HepG2 (cell line): Measurements from ENCODE around the gene PCGF3. TPM values are rescaled to one million over a fixed set of nuclear protein-coding genes. Genes with fewer than 3 reads are reported as not detected.

Experiments
- ELF4 ChIP-seq: sonication (generic); formaldehyde crosslinking; IDR thresholded peaks from 2 replicates; pipeline ENCODE4 v1.5.0; 2020; ENCODE audit warnings: missing genetic modification reagents, mild to moderate bottlenecking, moderate library complexity, borderline replicate concordance
- HNF1B ChIP-seq: sonication (generic); formaldehyde crosslinking; IDR thresholded peaks from 2 replicates; pipeline ENCODE4 v1.5.1; 2020; ENCODE audit warnings: mild to moderate bottlenecking, moderate library complexity, missing genetic modification reagents
- HOXA3 ChIP-seq: sonication (generic); formaldehyde crosslinking; IDR thresholded peaks from 2 replicates; pipeline ENCODE4 v1.5.0; 2020; ENCODE audit warnings: missing genetic modification reagents
- MEIS1 ChIP-seq: sonication (generic); formaldehyde crosslinking; IDR thresholded peaks from 2 replicates; pipeline ENCODE4 v1.9.0; 2021; ENCODE audit warnings: mild to moderate bottlenecking, missing genetic modification reagents, moderate library complexity, borderline replicate concordance
- NFRKB ChIP-seq: fragments of 450-650 bp; IDR thresholded peaks from 2 replicates; pipeline ENCODE4 v1.6.1; 2017
- NFYC ChIP-seq: IDR thresholded peaks from 2 replicates; pipeline ENCODE4 v1.6.1; 2016; ENCODE audit warnings: missing genetic modification reagents, missing compliant biosample characterization
- RERE ChIP-seq: IDR thresholded peaks from 2 replicates; pipeline ENCODE4 v1.6.1; 2016; ENCODE audit warnings: low read depth, missing genetic modification reagents, missing compliant biosample characterization
- TAF1 ChIP-seq: sonication (generic); formaldehyde crosslinking; IDR thresholded peaks from 2 replicates; pipeline ENCODE4 v1.4.0; 2020; ENCODE audit warnings: missing genetic modification reagents
- TAF15 ChIP-seq: fragments of 200-400 bp; formaldehyde crosslinking; IDR thresholded peaks from one replicate; pipeline ENCODE4 v1.6.1; 2018; ENCODE audit warnings: mild to moderate bottlenecking, low read depth, low read length; ENCODE audit not compliant: poor library complexity, severe bottlenecking
- TSC22D2 ChIP-seq: sonication (generic); formaldehyde crosslinking; IDR thresholded peaks from 2 replicates; pipeline ENCODE4 v1.5.1; 2020; ENCODE audit warnings: missing genetic modification reagents, mild to moderate bottlenecking, borderline replicate concordance
- ZFP36 ChIP-seq: fragments of 150-350 bp; IDR thresholded peaks from 2 replicates; pipeline ENCODE4 v1.6.1; 2018; ENCODE audit warnings: borderline replicate concordance, low read length, low read depth; ENCODE audit not compliant: partially characterized antibody
- ZNF263 ChIP-seq: sonication (generic); formaldehyde crosslinking; IDR thresholded peaks from 2 replicates; pipeline ENCODE4 v1.4.0; 2020; ENCODE audit warnings: missing genetic modification reagents
- ZNF331 ChIP-seq: sonication (generic); formaldehyde crosslinking; IDR thresholded peaks from 2 replicates; pipeline ENCODE4 v1.4.0; 2020; ENCODE audit warnings: missing genetic modification reagents
- ZNF589 ChIP-seq: sonication (generic); formaldehyde crosslinking; conservative IDR thresholded peaks from 2 replicates; pipeline ENCODE4 v1.8.0; 2022; ENCODE audit warnings: mild to moderate bottlenecking, moderate library complexity, missing genetic modification reagents
- ZNF710 ChIP-seq: sonication (generic); formaldehyde crosslinking; IDR thresholded peaks from 2 replicates; pipeline ENCODE4 v1.5.0; 2020; ENCODE audit warnings: mild to moderate bottlenecking, missing genetic modification reagents, borderline replicate concordance
- ZNF772 ChIP-seq: sonication (generic); formaldehyde crosslinking; IDR thresholded peaks from 2 replicates; pipeline ENCODE4 v1.5.0; 2020; ENCODE audit warnings: mild to moderate bottlenecking, missing genetic modification reagents
- ZNF879 ChIP-seq: sonication (generic); formaldehyde crosslinking; IDR thresholded peaks from 2 replicates; pipeline ENCODE4 v1.8.1; 2023; ENCODE audit warnings: missing genetic modification reagents
- polyA plus RNA-seq, 8 experiments: library from polyadenylated mRNA; depleted of rRNA in 3 of 8; stranded (reverse) in 7 of 8; unstranded in 1 of 8; fragments of >200 nt; fragmentation: Illumina TruSeq in 4 of 8; extraction: Trizol in 4 of 8; gene quantifications; 2 replicates each; pipeline versions ENCODE4 v1.2.1 to v1.2.3, GENCODE V29; 2011 to 2016; ENCODE audit warnings: low read depth in 4 of 8, missing spikeins in 1 of 8, mixed read lengths in 1 of 8; ENCODE audit not compliant: insufficient read depth in 1 of 8
- total RNA-seq, 5 experiments: library from RNA; depleted of rRNA; stranded (reverse); fragments of >200 nt; fragmentation: Illumina TruSeq; extraction: Trizol; gene quantifications; 2 replicates each; pipeline ENCODE4 v1.2.3, GENCODE V29; 2016; ENCODE audit warnings: low read depth in 1 of 5
- TF ChIP-seq, protein P1 (sequence below): IDR thresholded peaks from 2 replicates; pipeline ENCODE4 v1.6.1; 2016
- TF ChIP-seq, protein P2 (sequence below): sonication (generic); formaldehyde crosslinking; IDR thresholded peaks from 2 replicates; pipeline ENCODE4 v1.5.0; 2020; ENCODE audit warnings: mild to moderate bottlenecking, low read depth, missing genetic modification reagents, borderline replicate concordance

The PCGF3 gene
- total and polyA plus RNA-seq, 2 of the 13 experiments (the other 11 are each of a cell fraction or from before 2014, with no cell fraction given), result 28.6 to 66.2 TPM

DNA sequence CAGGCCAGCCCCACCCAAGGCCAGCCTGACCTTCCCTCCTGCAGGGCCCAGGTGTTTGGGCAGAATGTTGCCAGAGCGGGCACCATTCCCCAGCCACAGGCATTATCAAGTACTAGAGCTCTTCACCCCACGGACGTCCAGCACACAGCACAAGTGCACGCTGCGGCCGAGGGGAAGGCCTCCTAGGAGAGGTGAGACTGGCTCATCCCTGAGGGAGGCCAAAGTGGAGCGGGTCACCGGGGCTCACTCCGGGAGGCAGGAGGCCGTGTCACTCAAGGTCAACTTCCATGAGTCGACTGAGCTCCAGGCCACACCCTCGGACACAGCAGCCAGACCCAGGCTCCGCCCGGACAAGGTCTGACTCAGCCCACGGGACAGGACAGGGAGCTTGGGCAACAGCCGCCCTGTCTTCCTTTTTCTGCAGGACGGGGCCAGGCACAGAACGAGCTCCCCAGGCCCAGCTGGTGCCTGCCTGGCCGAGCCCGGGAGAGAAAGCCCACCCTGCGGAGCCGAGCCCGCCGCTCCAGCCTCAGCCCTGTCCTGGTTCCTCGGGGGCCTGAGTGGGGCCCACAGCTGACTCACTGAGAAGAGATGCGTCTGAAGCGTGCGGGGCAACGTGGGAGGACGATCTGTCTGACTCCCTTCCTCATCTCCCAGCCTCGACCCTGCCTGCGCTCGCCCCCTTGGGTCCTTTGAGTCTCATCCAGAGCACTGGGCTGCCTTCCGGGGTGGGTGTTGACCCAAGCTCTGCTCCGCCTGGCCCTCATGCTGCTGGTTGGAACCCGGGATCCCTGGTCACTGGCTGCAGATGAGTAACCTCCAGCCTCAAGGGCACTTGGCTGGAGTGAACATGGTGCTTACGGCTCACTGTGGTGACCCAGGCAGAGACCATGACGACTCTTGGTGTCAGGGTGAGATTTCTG lies 18.3 kb upstream of the PCGF3 start (continued):
- TF ChIP-seq, protein P1, sequence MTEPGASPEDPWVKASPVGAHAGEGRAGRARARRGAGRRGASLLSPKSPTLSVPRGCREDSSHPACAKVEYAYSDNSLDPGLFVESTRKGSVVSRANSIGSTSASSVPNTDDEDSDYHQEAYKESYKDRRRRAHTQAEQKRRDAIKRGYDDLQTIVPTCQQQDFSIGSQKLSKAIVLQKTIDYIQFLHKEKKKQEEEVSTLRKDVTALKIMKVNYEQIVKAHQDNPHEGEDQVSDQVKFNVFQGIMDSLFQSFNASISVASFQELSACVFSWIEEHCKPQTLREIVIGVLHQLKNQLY (CRISPR knock-in tag), result no peak
- TF ChIP-seq ZFP36 (no peak), ZNF879 (CRISPR knock-in tag) (no peak), ZNF331 (CRISPR knock-in tag) (no peak; the same call in 1 of the 2 replicates), TSC22D2 (CRISPR knock-in tag) (0 out of 2 replicates have a peak, but pooled peaks have one; percentile 47), ZNF263 (peak; percentile 66), HOXA3 (CRISPR knock-in tag) (no peak), ZNF589 (CRISPR knock-in tag) (no peak), NFRKB (no peak), ELF4 (CRISPR knock-in tag) (no peak), TAF15 (no peak), MEIS1 (CRISPR knock-in tag) (0 out of 2 replicates have a peak, but pooled peaks have one; percentile 30), RERE (CRISPR knock-in tag) (no peak), NFYC (CRISPR knock-in tag) (no peak), ZNF710 (CRISPR knock-in tag) (0 out of 2 replicates have a peak, but pooled peaks have one; percentile 38), ZNF772 (no peak), TAF1 (CRISPR knock-in tag) (peak; percentile 84), HNF1B (CRISPR knock-in tag) (peak; percentile 59)
- TF ChIP-seq, protein P2, sequence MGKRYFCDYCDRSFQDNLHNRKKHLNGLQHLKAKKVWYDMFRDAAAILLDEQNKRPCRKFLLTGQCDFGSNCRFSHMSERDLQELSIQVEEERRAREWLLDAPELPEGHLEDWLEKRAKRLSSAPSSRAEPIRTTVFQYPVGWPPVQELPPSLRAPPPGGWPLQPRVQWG, result no peak
